ENCODE data around the gene ENPP5. TPM values are rescaled to one million over a fixed set of nuclear protein-coding genes. Genes with fewer than 3 reads are reported as not detected.

The ENPP5 gene
- total RNA-seq, 1 donor from 2014 or later: 4.2 TPM

DNA sequence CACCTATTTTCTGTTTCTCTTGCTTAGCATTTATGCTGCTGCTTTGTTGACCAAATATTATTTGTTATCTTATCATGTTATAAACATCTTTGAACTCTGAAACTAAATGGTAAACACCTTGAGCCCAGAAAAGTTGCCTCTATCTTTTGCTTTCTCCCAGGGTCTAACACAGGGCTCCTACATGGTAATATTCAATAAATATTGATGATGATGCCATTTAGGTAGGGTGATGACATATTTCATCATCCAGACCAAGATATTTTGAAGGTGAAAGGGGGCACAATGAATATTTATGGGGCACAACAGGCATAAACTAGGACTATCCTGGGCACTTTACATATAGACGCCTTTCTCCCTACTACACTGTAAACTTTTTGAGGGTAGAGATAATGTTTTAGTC, 52.6 kb downstream of the ENPP5 start:
- H3K27ac Mint-ChIP-seq: no peak overlapping the region
- no peaks in the 10 kb centered on the region for H3K27me3 Mint-ChIP-seq
- no peak overlapping the region for H3K4me3 Mint-ChIP-seq
- no peaks in the 10 kb centered on the region for H3K36me3 Mint-ChIP-seq
- TF ChIP-seq, protein P1, sequence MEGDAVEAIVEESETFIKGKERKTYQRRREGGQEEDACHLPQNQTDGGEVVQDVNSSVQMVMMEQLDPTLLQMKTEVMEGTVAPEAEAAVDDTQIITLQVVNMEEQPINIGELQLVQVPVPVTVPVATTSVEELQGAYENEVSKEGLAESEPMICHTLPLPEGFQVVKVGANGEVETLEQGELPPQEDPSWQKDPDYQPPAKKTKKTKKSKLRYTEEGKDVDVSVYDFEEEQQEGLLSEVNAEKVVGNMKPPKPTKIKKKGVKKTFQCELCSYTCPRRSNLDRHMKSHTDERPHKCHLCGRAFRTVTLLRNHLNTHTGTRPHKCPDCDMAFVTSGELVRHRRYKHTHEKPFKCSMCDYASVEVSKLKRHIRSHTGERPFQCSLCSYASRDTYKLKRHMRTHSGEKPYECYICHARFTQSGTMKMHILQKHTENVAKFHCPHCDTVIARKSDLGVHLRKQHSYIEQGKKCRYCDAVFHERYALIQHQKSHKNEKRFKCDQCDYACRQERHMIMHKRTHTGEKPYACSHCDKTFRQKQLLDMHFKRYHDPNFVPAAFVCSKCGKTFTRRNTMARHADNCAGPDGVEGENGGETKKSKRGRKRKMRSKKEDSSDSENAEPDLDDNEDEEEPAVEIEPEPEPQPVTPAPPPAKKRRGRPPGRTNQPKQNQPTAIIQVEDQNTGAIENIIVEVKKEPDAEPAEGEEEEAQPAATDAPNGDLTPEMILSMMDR (conservative IDR thresholded peaks at IDR 0.05): no peak
- H3K4me1 Mint-ChIP-seq (ENCODE audit: unreplicated experiment): no peaks in the 10 kb centered on the region
- DNase-seq (ENCODE audit: extremely low spot score, unreplicated experiment): no peak
- H3K9me3 Mint-ChIP-seq: peaks cover 4% of the 10 kb centered on the region

- Mint-ChIP-seq H3K27me3 (no peaks in the 10 kb centered on the region), H3K4me3 (no peak overlapping the region), H3K27ac (no peak overlapping the region), H3K4me1 (ENCODE audit: unreplicated experiment) (no peaks in the 10 kb centered on the region), H3K36me3 (no peaks in the 10 kb centered on the region), H3K9me3 (peaks cover 4% of the 10 kb centered on the region)
- no peak for DNase-seq (ENCODE audit: extremely low spot score, unreplicated experiment)
- TF ChIP-seq, protein P1 (conservative IDR thresholded peaks at IDR 0.05): no peak
Observed at GRCh38 chr6:46116289-46116688, 54.5 kb downstream of the ENPP5 start.

GRCh38 chr6:46115634-46116033, 55.1 kb downstream of the ENPP5 start:
- Mint-ChIP-seq H3K4me3 (no peak overlapping the region), H3K27ac (no peak overlapping the region), H3K9me3 (peaks cover 4% of the 10 kb centered on the region), H3K27me3 (no peaks in the 10 kb centered on the region), H3K36me3 (no peaks in the 10 kb centered on the region), H3K4me1 (ENCODE audit: unreplicated experiment) (no peaks in the 10 kb centered on the region)
- no peak for DNase-seq (ENCODE audit: extremely low spot score, unreplicated experiment)
- TF ChIP-seq, protein P1 (conservative IDR thresholded peaks at IDR 0.05): no peak

DNA sequence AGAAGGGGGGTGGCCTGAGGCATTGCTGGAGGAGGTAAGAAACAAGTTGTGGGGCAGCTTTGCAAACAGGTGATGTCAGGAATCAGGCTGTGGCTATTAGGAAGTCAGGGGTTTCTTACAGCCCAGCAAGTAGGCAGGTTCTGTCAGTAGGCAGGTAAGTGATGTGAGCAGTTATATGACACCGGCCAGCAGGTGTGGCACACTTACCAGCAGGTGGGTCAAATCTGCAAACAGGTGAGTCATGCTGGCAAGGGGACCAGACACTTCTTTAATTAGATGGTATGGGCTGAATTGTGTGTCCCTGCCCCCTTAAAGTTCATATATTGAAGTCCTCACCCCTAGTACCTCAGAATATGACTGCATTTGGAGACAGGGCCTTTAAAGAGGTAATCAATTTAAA, 57.4 kb downstream of the ENPP5 start:
- Mint-ChIP-seq H3K9me3 (no peaks in the 10 kb centered on the region), H3K27ac (peak overlapping the region; percentile 21), H3K36me3 (no peaks in the 10 kb centered on the region)

More for the DNA sequence above, 57.4 kb downstream of the ENPP5 start:
- Mint-ChIP-seq H3K27me3 (no peaks in the 10 kb centered on the region), H3K4me1 (ENCODE audit: unreplicated experiment) (no peaks in the 10 kb centered on the region), H3K4me3 (no peak overlapping the region)
- no peak for DNase-seq (ENCODE audit: extremely low spot score, unreplicated experiment)
- TF ChIP-seq, protein P1 (conservative IDR thresholded peaks at IDR 0.05): no peak

Other genes starting within 250 kb of the ENPP5 start
- 31.3 and 75.8 TPM in 2 replicates for gene CLIC5, start 155.1 kb downstream of the ENPP5 start, total RNA-seq (ENCODE audit: low replicate concordance)
- gene ENPP4, start 41.0 kb downstream of the ENPP5 start, total RNA-seq (ENCODE audit: low replicate concordance): 4.9 and 7.4 TPM in 2 replicates